ENCODE measurements around the gene HDGFL1. TPM values are rescaled to one million over a fixed set of nuclear protein-coding genes. Genes with fewer than 3 reads are reported as not detected.

HDGFL1 gene
- total and polyA plus RNA-seq, 2 of the 8 experiments (the other 6 are each of a cell fraction or from before 2014, with no cell fraction given), result not detected

GRCh38 chr6:22600059-22600458, 30.7 kb downstream of the HDGFL1 start:
- no peak overlapping the region for H3K18ac ChIP-seq (ENCODE audit: extremely low read depth, low read length)
- no peak overlapping the region for H3K4me3 ChIP-seq (ENCODE audit: extremely low read depth in 1 of 4, insufficient read depth in 2 of 4, low read depth in 3 of 4, low read length in 4 of 4)
- H3K27ac ChIP-seq (ENCODE audit: low read depth, low read length), result no peak overlapping the region
- H3K79me2 ChIP-seq (ENCODE audit: control insufficient read depth in 1 of 2, insufficient read depth in 2 of 2, low read length in 2 of 2), result no peaks in the 10 kb centered on the region
- ChIA-PET CTCF (ENCODE audit: partially characterized antibody) (interaction anchor here (0.7 kb wide), 1 partner anchor 31 kb away, joined by 3 read pairs; no protein-coding TSS in a partner anchor), POLR2A (ENCODE audit: partially characterized antibody) (interaction anchor here (0.6 kb wide), 1 partner anchor 46 kb away, joined by 3 read pairs; no protein-coding TSS in a partner anchor)
- H2BK15ac ChIP-seq (ENCODE audit: low read length), result no peak overlapping the region
- H2BK12ac ChIP-seq (ENCODE audit: low read depth, low read length), result no peak overlapping the region
- no peak overlapping the region for H3K4me2 ChIP-seq (ENCODE audit: insufficient read depth in 1 of 2, low read depth in 2 of 2, low read length in 2 of 2)
- no peaks in the 10 kb centered on the region for H3K79me1 ChIP-seq (ENCODE audit: low read depth, low read length)
- H4K91ac ChIP-seq (replicated peaks; ENCODE audit: insufficient read length, low read length), result no peak overlapping the region
- H4K8ac ChIP-seq (ENCODE audit: extremely low read depth, insufficient read depth, low read length), result no peak overlapping the region
- FAIRE-seq, result no peak
- no peak overlapping the region for H3K14ac ChIP-seq (ENCODE audit: insufficient read length)
- no peaks in the 10 kb centered on the region for H3K4me1 ChIP-seq (replicated peaks in 1 of 4; ENCODE audit: control insufficient read depth in 3 of 4, insufficient read depth in 4 of 4, low read length in 3 of 4)
- TF ChIP-seq TAF7 (optimal IDR thresholded peaks at IDR 0.05; ENCODE audit: borderline replicate concordance, low read depth, low read length), result no peak
- TF ChIP-seq HDAC6 (IDR thresholded peaks at IDR 0.05; ENCODE audit: low read depth, low read length), result no peak
- no peak for TF ChIP-seq KDM4A (IDR thresholded peaks at IDR 0.05; ENCODE audit: low read depth, low read length, severe bottlenecking)
- no peak for TF ChIP-seq JUND (IDR thresholded peaks at IDR 0.05; ENCODE audit: low read length)
- TF ChIP-seq CBX8 (IDR thresholded peaks at IDR 0.05; ENCODE audit: borderline replicate concordance, low read depth, low read length), result no peak
- TF ChIP-seq SP4 (IDR thresholded peaks at IDR 0.05; ENCODE audit: low read length), result no peak
- H3K23me2 ChIP-seq (ENCODE audit: low read depth, low read length), result no peaks in the 10 kb centered on the region
- no peaks in the 10 kb centered on the region for H4K20me1 ChIP-seq (replicated peaks in 1 of 2; ENCODE audit: control insufficient read depth in 1 of 2, insufficient read depth in 2 of 2, low read length in 2 of 2)
- H3K56ac ChIP-seq (replicated peaks; ENCODE audit: insufficient read length, low read depth, low read length), result no peak overlapping the region
- no peak overlapping the region for H4K5ac ChIP-seq (ENCODE audit: insufficient read length, low read depth, low read length)
- no peaks in the 10 kb centered on the region for H3K27me3 ChIP-seq (replicated peaks in 1 of 4; ENCODE audit: control insufficient read depth in 3 of 4, extremely low read depth in 1 of 4, insufficient read depth in 3 of 4, low read length in 3 of 4)
- H2AFZ ChIP-seq (ENCODE audit: low read length), result no peak overlapping the region
- no peaks in the 10 kb centered on the region for H3K9me3 ChIP-seq (ENCODE audit: insufficient read depth in 2 of 2, low read depth in 1 of 2, low read length in 1 of 2)
- no peak overlapping the region for H2BK5ac ChIP-seq (ENCODE audit: low read depth, low read length)
- no peaks in the 10 kb centered on the region for H3K36me3 ChIP-seq (ENCODE audit: control insufficient read depth in 2 of 4, insufficient read depth in 4 of 4, low read length in 3 of 4)
- no peak overlapping the region for H3K23ac ChIP-seq (ENCODE audit: insufficient read length)
- no peak overlapping the region for H2AK5ac ChIP-seq (ENCODE audit: low read depth, low read length)
- no peak overlapping the region for H2BK20ac ChIP-seq (ENCODE audit: low read length)
- no peak overlapping the region for H3K4ac ChIP-seq (replicated peaks; ENCODE audit: insufficient read length, low read depth, low read length)
- H2BK120ac ChIP-seq (replicated peaks; ENCODE audit: low read depth, low read length), result no peak overlapping the region
- H3K9ac ChIP-seq (replicated peaks in 1 of 4; ENCODE audit: extremely low read depth in 1 of 4, low read depth in 3 of 4, low read length in 3 of 4), result no peak overlapping the region
- DNase-seq (ENCODE audit: low read depth in 1 of 2, low spot score in 2 of 2), result no peak
- WGBS, 2 experiments (ENCODE audit: extremely low coverage in 1 of 2, insufficient coverage in 1 of 2, insufficient read length in 1 of 2, insufficient replicate concordance in 2 of 2, low coverage in 1 of 2, low lambda C conversion rate in 2 of 2, missing lambda C conversion rate in 1 of 2), result 82% methylated on average over 4 of the region's 4 CpGs; no CpG with 5 or more reads in 1 of the 2 experiments

All from H1 (cell line).